HG02642 (cell line): ENCODE results near the gene CCM2L.

ENCODE experiments used
- ATAC-seq: cut with Tn5 transposase; IDR thresholded peaks from one replicate; pipeline ENCODE4 v1.9.1; 2021; ENCODE audit warnings: mild to moderate bottlenecking; ENCODE audit not compliant: unreplicated experiment, poor library complexity

CCM2L gene

GRCh38 chr20:32010101-32010500 lies at the start of gene CCM2L:
TSS of gene CCM2L (plus strand) at chr20:32010438. CDS start at chr20:32010455, 17 bp downstream.
- ATAC-seq: no peak

- ATAC-seq: no peak
These were observed 47.5 kb upstream of the CCM2L start for GRCh38 chr20:31962761-31963160.

GRCh38 chr20:31963889-31964288 lies 46.3 kb upstream of the CCM2L start:
- ATAC-seq: no peak

GRCh38 chr20:31966991-31967655 lies 43.1 kb upstream of the CCM2L start:
- no peak for ATAC-seq

- no peak for ATAC-seq
These were observed 42.4 kb upstream of the CCM2L start, which contains the start of gene XKR7 for GRCh38 chr20:31967830-31968249. TSS of gene XKR7 (plus strand) at chr20:31968151. CDS start at chr20:31968176, 25 bp downstream.

GRCh38 chr20:31968291-31969126 lies 41.7 kb upstream of the CCM2L start:
- peak; percentile 73 for ATAC-seq

- ATAC-seq: no peak
These were observed 40.2 kb upstream of the CCM2L start for GRCh38 chr20:31969991-31970390.

- ATAC-seq: no peak
These were observed 37.7 kb upstream of the CCM2L start for GRCh38 chr20:31972471-31973021.

GRCh38 chr20:31974296-31974695 lies 35.9 kb upstream of the CCM2L start:
- ATAC-seq: no peak

- ATAC-seq: no peak
These were observed 35.2 kb upstream of the CCM2L start for GRCh38 chr20:31974951-31975487.

- ATAC-seq: no peak
These were observed 34.4 kb upstream of the CCM2L start for GRCh38 chr20:31975874-31976273.

- ATAC-seq: no peak
These were observed 33.2 kb upstream of the CCM2L start for GRCh38 chr20:31977080-31977479.

- ATAC-seq: no peak
These were observed 30.4 kb upstream of the CCM2L start for GRCh38 chr20:31979713-31980426.

- ATAC-seq: no peak
These were observed 28.5 kb upstream of the CCM2L start for GRCh38 chr20:31981784-31982183.

GRCh38 chr20:31984981-31985471 lies 25.2 kb upstream of the CCM2L start:
- no peak for ATAC-seq

GRCh38 chr20:31987744-31988143 lies 22.5 kb upstream of the CCM2L start:
- ATAC-seq: no peak

GRCh38 chr20:31988430-31989015 lies 21.7 kb upstream of the CCM2L start:
- ATAC-seq: no peak

GRCh38 chr20:31989030-31989645 lies 21.1 kb upstream of the CCM2L start:
- no peak for ATAC-seq

- ATAC-seq: no peak
These were observed 19.4 kb upstream of the CCM2L start for GRCh38 chr20:31990641-31991338.
